Astrocyte (in vitro differentiated cells and primary cell): Measurements from ENCODE around the gene LTA.

Experiments
- EZH2 ChIP-seq: IDR thresholded peaks from 2 replicates; pipeline ENCODE4 v1.6.1; 2012; ENCODE audit warnings: mild to moderate bottlenecking, low read length, inconsistent platforms; ENCODE audit not compliant: insufficient read depth
- TF ChIP-seq, protein P1 (sequence below): IDR thresholded peaks from 2 replicates; pipeline ENCODE4 v1.5.1; 2011; ENCODE audit warnings: low read depth, mild to moderate bottlenecking, inconsistent platforms, low read length, moderate library complexity; ENCODE audit not compliant: insufficient read depth

DNA sequence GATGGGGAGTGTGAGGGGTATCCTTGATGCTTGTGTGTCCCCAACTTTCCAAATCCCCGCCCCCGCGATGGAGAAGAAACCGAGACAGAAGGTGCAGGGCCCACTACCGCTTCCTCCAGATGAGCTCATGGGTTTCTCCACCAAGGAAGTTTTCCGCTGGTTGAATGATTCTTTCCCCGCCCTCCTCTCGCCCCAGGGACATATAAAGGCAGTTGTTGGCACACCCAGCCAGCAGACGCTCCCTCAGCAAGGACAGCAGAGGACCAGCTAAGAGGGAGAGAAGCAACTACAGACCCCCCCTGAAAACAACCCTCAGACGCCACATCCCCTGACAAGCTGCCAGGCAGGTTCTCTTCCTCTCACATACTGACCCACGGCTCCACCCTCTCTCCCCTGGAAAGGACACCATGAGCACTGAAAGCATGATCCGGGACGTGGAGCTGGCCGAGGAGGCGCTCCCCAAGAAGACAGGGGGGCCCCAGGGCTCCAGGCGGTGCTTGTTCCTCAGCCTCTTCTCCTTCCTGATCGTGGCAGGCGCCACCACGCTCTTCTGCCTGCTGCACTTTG, 3.3 kb downstream of the LTA start, which contains the start of gene TNF:
- TF ChIP-seq, protein P1, sequence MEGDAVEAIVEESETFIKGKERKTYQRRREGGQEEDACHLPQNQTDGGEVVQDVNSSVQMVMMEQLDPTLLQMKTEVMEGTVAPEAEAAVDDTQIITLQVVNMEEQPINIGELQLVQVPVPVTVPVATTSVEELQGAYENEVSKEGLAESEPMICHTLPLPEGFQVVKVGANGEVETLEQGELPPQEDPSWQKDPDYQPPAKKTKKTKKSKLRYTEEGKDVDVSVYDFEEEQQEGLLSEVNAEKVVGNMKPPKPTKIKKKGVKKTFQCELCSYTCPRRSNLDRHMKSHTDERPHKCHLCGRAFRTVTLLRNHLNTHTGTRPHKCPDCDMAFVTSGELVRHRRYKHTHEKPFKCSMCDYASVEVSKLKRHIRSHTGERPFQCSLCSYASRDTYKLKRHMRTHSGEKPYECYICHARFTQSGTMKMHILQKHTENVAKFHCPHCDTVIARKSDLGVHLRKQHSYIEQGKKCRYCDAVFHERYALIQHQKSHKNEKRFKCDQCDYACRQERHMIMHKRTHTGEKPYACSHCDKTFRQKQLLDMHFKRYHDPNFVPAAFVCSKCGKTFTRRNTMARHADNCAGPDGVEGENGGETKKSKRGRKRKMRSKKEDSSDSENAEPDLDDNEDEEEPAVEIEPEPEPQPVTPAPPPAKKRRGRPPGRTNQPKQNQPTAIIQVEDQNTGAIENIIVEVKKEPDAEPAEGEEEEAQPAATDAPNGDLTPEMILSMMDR = no peak
- no peak for TF ChIP-seq EZH2
